Measurements from ENCODE around the gene CYP3A5.

- TF ChIP-seq CTCF (conservative IDR thresholded peaks at IDR 0.05; ENCODE audit: low read depth, low read length) (no peak), EZH2 (IDR thresholded peaks at IDR 0.05; ENCODE audit: low read length, unreplicated experiment) (no peak)
Measured at GRCh38 chr7:99625961-99626360, 53.8 kb downstream of the CYP3A5 start.

Data from PC-3 (cell line).